ENCODE measurements around the gene ZNRF3.

ZNRF3 gene

DNA sequence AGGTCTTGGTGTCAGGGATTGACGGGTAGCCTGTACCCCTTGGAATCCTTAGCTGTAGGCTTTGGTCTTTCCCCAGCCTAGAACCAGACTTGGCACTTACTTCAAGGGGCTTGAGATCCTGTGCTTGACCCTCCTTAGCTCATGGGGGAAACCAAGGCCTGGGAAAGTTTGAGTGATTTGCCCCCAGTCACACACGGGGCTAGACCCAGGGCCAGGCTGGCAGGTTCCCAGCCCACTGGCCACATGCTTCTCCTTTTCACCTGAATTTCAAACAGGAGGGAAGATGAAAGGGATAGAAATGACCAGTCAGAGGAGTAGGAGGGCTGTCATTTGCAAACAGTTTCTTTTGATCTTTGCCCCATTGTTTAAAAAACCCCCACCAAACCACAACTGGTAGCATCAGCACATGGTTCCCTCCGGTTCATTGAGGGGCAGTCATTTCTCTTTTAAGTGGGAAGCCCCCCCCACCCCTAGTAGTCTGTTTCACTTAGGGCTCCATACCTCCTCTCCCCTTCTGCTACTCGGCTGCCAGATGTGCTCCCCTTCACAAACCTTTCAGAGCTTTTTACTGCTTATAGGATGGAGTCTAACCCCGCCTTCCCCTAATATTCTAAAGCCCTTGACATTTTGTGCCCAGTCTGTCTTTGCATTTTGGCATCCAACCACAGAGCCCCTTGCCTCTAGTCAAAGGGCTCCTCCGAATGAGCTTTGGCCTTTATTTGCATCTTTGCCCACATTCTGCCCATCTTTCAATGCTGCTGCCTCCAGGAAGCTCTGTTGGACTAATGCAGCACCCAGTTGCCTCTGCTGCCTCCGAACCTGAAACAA lies 37.6 kb downstream of the ZNRF3 start:
- H3K79me1 ChIP-seq (ENCODE audit: low read depth, low read length): peaks cover 2% of the 10 kb centered on the region
- no peak overlapping the region for H3K23ac ChIP-seq (ENCODE audit: low read depth, low read length, poor library complexity)
- no peak overlapping the region for H2BK5ac ChIP-seq (ENCODE audit: low read length)
- no peak overlapping the region for H3K4me3 ChIP-seq (ENCODE audit: low read length in 2 of 2)
- H3K14ac ChIP-seq (ENCODE audit: low read length): no peak overlapping the region
- H3K4me2 ChIP-seq (ENCODE audit: insufficient read depth, low read length, poor library complexity, severe bottlenecking): no peak overlapping the region
- WGBS, 2 donors (ENCODE audit: extremely low coverage in 2 of 2, insufficient read length in 2 of 2, insufficient replicate concordance in 1 of 2): no CpG with 5 or more reads among the region's 7 CpGs
- H3K27ac ChIP-seq (replicated peaks; ENCODE audit: low read length): no peak overlapping the region
- no peak overlapping the region for H4K8ac ChIP-seq (ENCODE audit: low read depth, low read length)
- DNase-seq (ENCODE audit: low spot score): no peak
- no peak overlapping the region for H2AFZ ChIP-seq (ENCODE audit: low read length)
- H3K9me3 ChIP-seq (replicated peaks in 1 of 2; ENCODE audit: control insufficient read depth in 2 of 2, insufficient read depth in 1 of 2, low read depth in 1 of 2, low read length in 2 of 2): no peaks in the 10 kb centered on the region
- H2AK5ac ChIP-seq (ENCODE audit: low read depth, low read length): no peak overlapping the region
- no peak overlapping the region for H2BK120ac ChIP-seq (ENCODE audit: low read depth, low read length)
- peak overlapping the region; percentile 27 for H2BK12ac ChIP-seq (ENCODE audit: low read length)
- H3K36me3 ChIP-seq (replicated peaks in 1 of 2; ENCODE audit: control insufficient read depth in 2 of 2, insufficient read depth in 2 of 2, low read length in 2 of 2): peaks cover 0 to 5% of the 10 kb centered on the region in 2 donors
- H2BK15ac ChIP-seq (ENCODE audit: low read length): no peak overlapping the region
- no peak overlapping the region for H3K9ac ChIP-seq (ENCODE audit: low read depth, low read length, poor library complexity)
- no peak overlapping the region for H4K91ac ChIP-seq (ENCODE audit: low read depth, low read length, poor library complexity)
- H3K4me1 ChIP-seq (ENCODE audit: control insufficient read depth in 2 of 2, insufficient read depth in 1 of 2, low read depth in 1 of 2, low read length in 2 of 2): peaks cover 34 to 37% of the 10 kb centered on the region in 2 donors
- no peak overlapping the region for H3K18ac ChIP-seq (ENCODE audit: low read length)
- H3K27me3 ChIP-seq (ENCODE audit: control insufficient read depth in 3 of 3, insufficient read depth in 3 of 3, low read depth in 1 of 3, low read length in 3 of 3): no peaks in the 10 kb centered on the region
- no peak overlapping the region for H3K4ac ChIP-seq (ENCODE audit: low read length)

DNA sequence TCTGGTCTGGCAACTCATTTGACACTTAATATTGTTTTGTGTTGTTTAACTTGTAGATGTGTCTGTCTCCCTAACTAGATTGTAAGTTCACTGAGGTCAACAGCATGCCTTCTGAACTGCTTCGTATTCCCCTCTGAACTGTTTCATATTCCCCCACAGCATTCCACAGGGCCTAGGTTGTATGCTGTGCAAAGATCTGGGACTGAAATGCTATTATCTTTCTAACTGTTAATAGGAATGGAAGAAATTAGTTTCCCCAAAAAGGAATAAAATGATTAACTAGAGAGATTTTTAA lies 38.2 kb downstream of the ZNRF3 start:
- WGBS, 2 donors (ENCODE audit: extremely low coverage in 2 of 2, insufficient read length in 2 of 2, insufficient replicate concordance in 1 of 2): no CpG with 5 or more reads among the region's 1 CpG

GRCh38 chr22:28922540-28923244 lies 39.3 kb downstream of the ZNRF3 start:
- Histone ChIP-seq H2BK5ac (ENCODE audit: low read length) (no peak overlapping the region), H4K91ac (ENCODE audit: low read depth, low read length, poor library complexity) (no peak overlapping the region), H3K4me1 (ENCODE audit: control insufficient read depth in 2 of 2, insufficient read depth in 1 of 2, low read depth in 1 of 2, low read length in 2 of 2) (peaks cover 17 to 28% of the 10 kb centered on the region in 2 donors), H3K79me1 (ENCODE audit: low read depth, low read length) (peaks cover 2% of the 10 kb centered on the region), H3K4me2 (ENCODE audit: insufficient read depth, low read length, poor library complexity, severe bottlenecking) (no peak overlapping the region), H2AK5ac (ENCODE audit: low read depth, low read length) (no peak overlapping the region), H3K9ac (ENCODE audit: low read depth, low read length, poor library complexity) (no peak overlapping the region), H3K4me3 (ENCODE audit: low read length in 2 of 2) (no peak overlapping the region), H3K27ac (replicated peaks; ENCODE audit: low read length) (no peak overlapping the region), H3K36me3 (replicated peaks in 1 of 2; ENCODE audit: control insufficient read depth in 2 of 2, insufficient read depth in 2 of 2, low read length in 2 of 2) (peaks cover 0 to 5% of the 10 kb centered on the region in 2 donors), H4K8ac (ENCODE audit: low read depth, low read length) (no peak overlapping the region), H2BK120ac (ENCODE audit: low read depth, low read length) (no peak overlapping the region), H3K23ac (ENCODE audit: low read depth, low read length, poor library complexity) (no peak overlapping the region), H2AFZ (ENCODE audit: low read length) (no peak overlapping the region), H3K9me3 (replicated peaks in 1 of 2; ENCODE audit: control insufficient read depth in 2 of 2, insufficient read depth in 1 of 2, low read depth in 1 of 2, low read length in 2 of 2) (no peaks in the 10 kb centered on the region), H3K14ac (ENCODE audit: low read length) (no peak overlapping the region), H3K27me3 (ENCODE audit: control insufficient read depth in 3 of 3, insufficient read depth in 3 of 3, low read depth in 1 of 3, low read length in 3 of 3) (no peaks in the 10 kb centered on the region), H2BK15ac (ENCODE audit: low read length) (no peak overlapping the region), H2BK12ac (ENCODE audit: low read length) (no peak overlapping the region), H3K18ac (ENCODE audit: low read length) (no peak overlapping the region), H3K4ac (ENCODE audit: low read length) (no peak overlapping the region)
- DNase-seq (ENCODE audit: low spot score): no peak
- no CpG with 5 or more reads among the region's 8 CpGs for WGBS, 2 donors (ENCODE audit: extremely low coverage in 2 of 2, insufficient read length in 2 of 2, insufficient replicate concordance in 1 of 2)

More for the DNA sequence above, 38.2 kb downstream of the ZNRF3 start:
- Histone ChIP-seq H2BK120ac (ENCODE audit: low read depth, low read length) (no peak overlapping the region), H3K4me3 (ENCODE audit: low read length in 2 of 2) (no peak overlapping the region), H2BK12ac (ENCODE audit: low read length) (no peak overlapping the region), H3K9me3 (replicated peaks in 1 of 2; ENCODE audit: control insufficient read depth in 2 of 2, insufficient read depth in 1 of 2, low read depth in 1 of 2, low read length in 2 of 2) (no peaks in the 10 kb centered on the region), H3K79me1 (ENCODE audit: low read depth, low read length) (peaks cover 2% of the 10 kb centered on the region), H3K4me1 (ENCODE audit: control insufficient read depth in 2 of 2, insufficient read depth in 1 of 2, low read depth in 1 of 2, low read length in 2 of 2) (peaks cover 28 to 36% of the 10 kb centered on the region in 2 donors), H3K4ac (ENCODE audit: low read length) (no peak overlapping the region), H3K18ac (ENCODE audit: low read length) (no peak overlapping the region), H3K36me3 (replicated peaks in 1 of 2; ENCODE audit: control insufficient read depth in 2 of 2, insufficient read depth in 2 of 2, low read length in 2 of 2) (peaks cover 0 to 5% of the 10 kb centered on the region in 2 donors), H4K91ac (ENCODE audit: low read depth, low read length, poor library complexity) (no peak overlapping the region), H2AK5ac (ENCODE audit: low read depth, low read length) (no peak overlapping the region), H4K8ac (ENCODE audit: low read depth, low read length) (no peak overlapping the region), H3K27ac (replicated peaks; ENCODE audit: low read length) (no peak overlapping the region), H2AFZ (ENCODE audit: low read length) (no peak overlapping the region), H3K23ac (ENCODE audit: low read depth, low read length, poor library complexity) (no peak overlapping the region), H2BK5ac (ENCODE audit: low read length) (no peak overlapping the region), H3K4me2 (ENCODE audit: insufficient read depth, low read length, poor library complexity, severe bottlenecking) (no peak overlapping the region), H3K27me3 (ENCODE audit: control insufficient read depth in 3 of 3, insufficient read depth in 3 of 3, low read depth in 1 of 3, low read length in 3 of 3) (no peaks in the 10 kb centered on the region), H2BK15ac (ENCODE audit: low read length) (no peak overlapping the region), H3K14ac (ENCODE audit: low read length) (no peak overlapping the region), H3K9ac (ENCODE audit: low read depth, low read length, poor library complexity) (no peak overlapping the region)
- no peak for DNase-seq (ENCODE audit: low spot score)
